ENCODE results near the gene NMNAT1. TPM values are rescaled to one million over a fixed set of nuclear protein-coding genes. Genes with fewer than 3 reads are reported as not detected.
"Not testable (repeated sequence)": the region's sequence is repeated elsewhere in the genome, so short reads cannot be mapped to it uniquely, and the experiment has no call there.

Gene NMNAT1
- total and polyA plus RNA-seq, 2 donors = 6.2 to 11.5 TPM

DNA sequence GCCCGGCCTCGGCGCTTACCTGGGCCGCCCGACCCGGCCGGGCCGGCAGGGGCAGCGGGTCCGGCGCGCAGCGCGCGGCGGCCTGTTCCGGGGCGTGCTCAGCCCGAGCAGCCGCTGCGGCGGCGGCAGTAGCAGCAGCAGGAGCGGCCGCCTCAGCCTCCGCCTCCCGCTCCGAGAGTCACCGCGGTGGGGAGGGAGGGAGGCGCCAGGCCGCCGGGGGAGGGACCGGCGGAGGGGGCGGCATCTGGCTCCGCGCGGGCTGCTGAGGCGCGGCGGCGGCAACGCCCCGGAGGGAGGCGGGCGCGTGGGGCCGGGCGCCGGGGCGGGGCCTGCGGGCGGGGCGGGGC lies 33.2 kb upstream of the NMNAT1 start, which contains the start of gene CTNNBIP1:
CTNNBIP1 (minus strand) TSS at position 194 of the 347 bp plus-strand sequence. CDS start 38,205 bp downstream, outside the sequence.
- WGBS = under 1% methylated on average over 54 of the region's 55 CpGs
- peak within 1 kb of the TSS; percentile 96 for H3K4me3 ChIP-seq (ENCODE audit: low read depth, low read length)
- no peak for DNase-seq (ENCODE audit: extremely low spot score)
- H3K27ac ChIP-seq (ENCODE audit: low read depth) = peak within 1 kb of the TSS; percentile 90
- no peaks in the 10 kb centered on the region for H3K4me1 ChIP-seq (ENCODE audit: insufficient read depth)
- H3K36me3 ChIP-seq (ENCODE audit: insufficient read depth) = no peaks in the 10 kb centered on the region

- Histone ChIP-seq H3K4me3 (ENCODE audit: low read depth, low read length) (peak overlapping the region; percentile 38), H3K27ac (ENCODE audit: low read depth) (peak overlapping the region; percentile 90), H3K36me3 (ENCODE audit: insufficient read depth) (no peaks in the 10 kb centered on the region), H3K4me1 (ENCODE audit: insufficient read depth) (no peaks in the 10 kb centered on the region)
- under 1% methylated on average over 45 of the region's 45 CpGs for WGBS
- peak; percentile 95 for DNase-seq (ENCODE audit: extremely low spot score)
Measured at GRCh38 chr1:9910423-9911178, 32.7 kb upstream of the NMNAT1 start.

DNA sequence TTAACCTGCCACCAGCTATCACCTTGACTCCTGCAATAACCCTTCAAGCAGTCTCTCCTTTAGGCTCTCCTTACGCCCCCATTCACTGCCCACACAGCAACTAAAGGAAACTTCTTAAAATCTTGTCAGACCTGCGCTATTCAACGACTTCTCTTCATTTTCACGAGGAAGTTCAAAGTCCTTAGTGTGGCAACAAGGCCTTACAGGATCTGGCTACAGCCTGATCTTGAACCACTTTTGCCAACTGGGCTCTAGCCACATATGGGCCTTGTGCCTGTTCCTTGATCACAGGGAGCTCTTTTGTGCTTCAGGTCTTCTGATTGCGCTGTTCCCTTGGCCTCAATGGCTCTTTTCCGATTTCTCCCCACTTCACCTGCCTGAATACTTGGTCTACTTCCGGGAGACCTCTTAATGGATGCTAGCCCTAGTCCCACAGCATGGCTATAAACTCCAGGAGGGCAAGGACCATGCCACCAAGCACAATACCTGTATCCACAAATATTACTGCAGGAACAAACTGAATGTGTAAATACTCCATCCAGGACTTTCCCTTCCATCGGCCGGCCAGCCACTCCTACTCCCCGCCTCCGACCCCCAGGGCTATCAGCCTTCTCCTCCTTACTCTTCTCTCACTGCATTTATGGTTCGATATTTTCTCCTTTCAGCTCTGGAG lies 30.9 kb upstream of the NMNAT1 start:
- H3K27ac ChIP-seq (ENCODE audit: low read depth) = no peak overlapping the region
- no peaks in the 10 kb centered on the region for H3K36me3 ChIP-seq (ENCODE audit: insufficient read depth)
- H3K4me3 ChIP-seq (ENCODE audit: low read depth, low read length) = no peak overlapping the region
- no peak for DNase-seq (ENCODE audit: extremely low spot score)
- H3K4me1 ChIP-seq (ENCODE audit: insufficient read depth) = no peaks in the 10 kb centered on the region
- WGBS = 90% methylated on average over 12 of the region's 12 CpGs

- DNase-seq (ENCODE audit: extremely low spot score) = no peak
- Histone ChIP-seq H3K4me1 (ENCODE audit: insufficient read depth) (no peaks in the 10 kb centered on the region), H3K27ac (ENCODE audit: low read depth) (no peak overlapping the region), H3K4me3 (ENCODE audit: low read depth, low read length) (no peak overlapping the region), H3K36me3 (ENCODE audit: insufficient read depth) (no peaks in the 10 kb centered on the region)
- WGBS = 51% methylated on average over 2 of the region's 2 CpGs
Measured at GRCh38 chr1:9914610-9914937, 28.7 kb upstream of the NMNAT1 start.

GRCh38 chr1:9916452-9916851 lies 26.8 kb upstream of the NMNAT1 start:
- WGBS = 90% methylated on average over 2 of the region's 2 CpGs
- Histone ChIP-seq H3K4me1 (ENCODE audit: insufficient read depth) (no peaks in the 10 kb centered on the region), H3K27ac (ENCODE audit: low read depth) (no peak overlapping the region), H3K4me3 (ENCODE audit: low read depth, low read length) (no peak overlapping the region), H3K36me3 (ENCODE audit: insufficient read depth) (no peaks in the 10 kb centered on the region)
- DNase-seq (ENCODE audit: extremely low spot score) = no peak

DNA sequence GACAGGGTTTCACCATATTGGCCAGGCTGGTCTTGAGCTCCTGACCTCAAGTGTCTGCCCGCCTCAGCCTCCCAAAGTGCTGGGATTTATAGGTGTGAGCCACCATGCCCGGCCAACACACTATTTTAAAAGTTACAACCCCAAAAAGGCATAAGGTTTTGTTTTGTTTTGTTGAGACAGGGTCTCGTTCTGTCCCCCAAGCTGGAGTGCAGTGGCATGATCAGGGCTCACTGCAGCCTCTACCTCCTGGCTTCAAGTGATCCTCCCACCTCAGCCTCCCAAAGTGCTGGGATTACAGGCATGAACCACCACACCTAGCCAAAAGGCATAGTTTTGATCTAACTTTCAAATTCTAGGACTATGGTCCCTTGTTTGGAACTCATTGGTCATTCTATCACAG lies 25.8 kb upstream of the NMNAT1 start:
- not testable (repeated sequence) for H3K27ac ChIP-seq (ENCODE audit: low read depth)

GRCh38 chr1:9917901-9918300 lies 25.4 kb upstream of the NMNAT1 start:
- H3K27ac ChIP-seq (ENCODE audit: low read depth) = no peak overlapping the region
- WGBS = 92% methylated on average over 1 of the region's 1 CpG
- DNase-seq (ENCODE audit: extremely low spot score) = no peak

More for the DNA sequence above, 25.8 kb upstream of the NMNAT1 start:
- H3K4me1 ChIP-seq (ENCODE audit: insufficient read depth); H3K4me3 ChIP-seq (ENCODE audit: low read depth, low read length); H3K36me3 ChIP-seq (ENCODE audit: insufficient read depth); DNase-seq (ENCODE audit: extremely low spot score): not testable (repeated sequence)
- 86% methylated on average over 3 of the region's 3 CpGs for WGBS

DNA sequence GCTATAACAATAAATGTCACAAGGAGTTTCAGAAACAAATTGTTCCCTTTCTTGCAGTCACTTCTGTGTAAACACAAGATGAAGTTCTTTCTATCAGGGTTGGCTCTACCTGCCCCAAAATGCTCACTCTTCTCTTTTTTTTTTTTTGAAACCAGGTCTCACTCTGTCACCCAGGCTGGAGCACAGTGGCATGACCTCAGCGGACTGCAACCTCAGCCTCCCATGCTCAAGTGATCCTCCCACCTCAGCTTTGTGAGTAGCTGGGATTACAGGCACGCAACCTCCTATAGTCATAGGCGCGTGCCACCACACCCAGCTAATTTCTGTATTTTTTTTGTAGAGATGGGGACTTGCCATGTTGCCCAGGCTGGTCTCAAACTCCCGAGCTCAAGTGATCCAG lies 22.7 kb upstream of the NMNAT1 start:
- no peak for DNase-seq (ENCODE audit: extremely low spot score)
- Histone ChIP-seq H3K36me3 (ENCODE audit: insufficient read depth) (no peaks in the 10 kb centered on the region), H3K4me3 (ENCODE audit: low read depth, low read length) (no peak overlapping the region), H3K4me1 (ENCODE audit: insufficient read depth) (no peaks in the 10 kb centered on the region), H3K27ac (ENCODE audit: low read depth) (no peak overlapping the region)
- WGBS = 93% methylated on average over 5 of the region's 5 CpGs

More at GRCh38 chr1:9917901-9918300, 25.4 kb upstream of the NMNAT1 start:
- Histone ChIP-seq H3K4me1 (ENCODE audit: insufficient read depth) (no peaks in the 10 kb centered on the region), H3K4me3 (ENCODE audit: low read depth, low read length) (no peak overlapping the region), H3K36me3 (ENCODE audit: insufficient read depth) (no peaks in the 10 kb centered on the region)

DNA sequence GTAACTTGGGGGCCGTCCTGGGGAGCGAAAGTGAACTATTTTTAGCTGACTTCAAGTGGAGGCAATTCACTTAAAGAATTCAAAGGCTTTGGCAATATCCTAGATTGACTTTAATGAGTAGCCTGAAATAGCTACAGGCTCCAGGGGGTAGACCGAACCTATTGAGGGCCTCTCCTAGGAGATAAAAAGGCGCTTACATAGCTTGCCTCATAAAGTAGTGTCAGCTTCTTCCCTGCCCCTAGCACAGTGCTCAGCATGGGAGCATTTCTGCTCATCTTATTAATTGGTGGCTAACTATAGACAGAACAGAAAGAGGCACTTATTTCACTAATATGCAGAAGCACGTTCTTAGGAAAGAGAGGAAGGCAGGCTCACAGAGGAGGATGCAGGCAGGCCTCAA lies 20.9 kb upstream of the NMNAT1 start:
- 45% methylated on average over 5 of the region's 5 CpGs for WGBS
- H3K36me3 ChIP-seq (ENCODE audit: insufficient read depth) = no peaks in the 10 kb centered on the region
- no peak for DNase-seq (ENCODE audit: extremely low spot score)
- H3K4me1 ChIP-seq (ENCODE audit: insufficient read depth) = no peaks in the 10 kb centered on the region
- H3K27ac ChIP-seq (ENCODE audit: low read depth) = no peak overlapping the region
- no peak overlapping the region for H3K4me3 ChIP-seq (ENCODE audit: low read depth, low read length)

DNA sequence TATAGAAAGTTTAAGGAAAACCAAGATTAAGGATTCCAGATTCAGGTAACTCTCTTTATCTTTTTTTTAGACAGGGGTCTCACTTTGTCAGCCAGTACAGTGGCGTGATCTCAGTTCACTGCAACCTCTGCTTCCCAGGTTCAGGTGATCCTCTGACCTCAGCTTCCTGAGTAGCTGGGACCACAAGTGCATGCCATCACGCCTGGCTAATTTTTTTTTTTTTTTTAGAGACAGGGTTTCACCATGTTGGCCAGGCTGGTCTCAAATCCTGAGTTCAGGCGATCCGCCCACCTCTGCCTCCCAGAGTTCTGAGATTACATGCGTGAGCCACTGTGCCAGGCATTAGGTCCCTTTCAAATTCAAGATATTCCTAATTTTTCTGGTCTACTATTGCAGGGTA lies 16.0 kb upstream of the NMNAT1 start:
- no peak overlapping the region for H3K4me3 ChIP-seq (ENCODE audit: low read depth, low read length)
- H3K27ac ChIP-seq (ENCODE audit: low read depth) = no peak overlapping the region
- WGBS = 96% methylated on average over 5 of the region's 5 CpGs
- H3K4me1 ChIP-seq (ENCODE audit: insufficient read depth) = no peaks in the 10 kb centered on the region
- no peak for DNase-seq (ENCODE audit: extremely low spot score)
- H3K36me3 ChIP-seq (ENCODE audit: insufficient read depth) = no peaks in the 10 kb centered on the region

- no peak for DNase-seq (ENCODE audit: extremely low spot score)
- Histone ChIP-seq H3K36me3 (ENCODE audit: insufficient read depth) (no peaks in the 10 kb centered on the region), H3K4me1 (ENCODE audit: insufficient read depth) (no peaks in the 10 kb centered on the region), H3K4me3 (ENCODE audit: low read depth, low read length) (no peak overlapping the region), H3K27ac (ENCODE audit: low read depth) (no peak overlapping the region)
- WGBS = 70% methylated on average over 15 of the region's 15 CpGs
Measured at GRCh38 chr1:9929431-9930385, 13.6 kb upstream of the NMNAT1 start.

- no peak for DNase-seq (ENCODE audit: extremely low spot score)
- Histone ChIP-seq H3K27ac (ENCODE audit: low read depth) (peak overlapping the region; percentile 91), H3K4me3 (ENCODE audit: low read depth, low read length) (peak overlapping the region; percentile 81), H3K4me1 (ENCODE audit: insufficient read depth) (no peaks in the 10 kb centered on the region), H3K36me3 (ENCODE audit: insufficient read depth) (peaks cover 3% of the 10 kb centered on the region)
- whole genome bisulfite sequencing = under 1% methylated on average over 14 of the region's 14 CpGs
Measured at GRCh38 chr1:9942399-9942938, 806 bp upstream of the NMNAT1 start.

GRCh38 chr1:9946315-9946714 lies 3.0 kb downstream of the NMNAT1 start:
- no peak for DNase-seq (ENCODE audit: extremely low spot score)
- 94% methylated on average over 2 of the region's 2 CpGs for WGBS
- Histone ChIP-seq H3K4me3 (ENCODE audit: low read depth, low read length) (no peak overlapping the region), H3K27ac (ENCODE audit: low read depth) (no peak overlapping the region), H3K36me3 (ENCODE audit: insufficient read depth) (peaks cover 2% of the 10 kb centered on the region), H3K4me1 (ENCODE audit: insufficient read depth) (no peaks in the 10 kb centered on the region)
